GM10266 (cell line): ENCODE data around the gene VTN.

Experiments
- DNase-seq: peaks from one replicate; pipeline ENCODE4 v3.0.0; 2012; ENCODE audit errors: extremely low spot score
- CTCF ChIP-seq: IDR thresholded peaks from 2 replicates; pipeline ENCODE4 v1.5.1; 2012; ENCODE audit warnings: mild to moderate bottlenecking, low read depth; ENCODE audit not compliant: control insufficient read depth, insufficient read depth; ENCODE audit errors: missing control alignments

Gene VTN

GRCh38 chr17:28363776-28364650 is 6.1 kb downstream of the VTN start:
- no peak for DNase-seq
- no peak for TF ChIP-seq CTCF

- no peak for TF ChIP-seq CTCF
- DNase-seq: no peak
Observed at GRCh38 chr17:28363186-28363585, 6.9 kb downstream of the VTN start.

GRCh38 chr17:28357901-28358197 is 12.3 kb downstream of the VTN start:
- DNase-seq: no peak
- no peak for TF ChIP-seq CTCF

GRCh38 chr17:28357061-28357900 is 12.8 kb downstream of the VTN start, which contains the start of gene POLDIP2:
POLDIP2 (minus strand) TSS chr17:28357527; CDS start chr17:28357448, 79 bp downstream.
- TF ChIP-seq CTCF: no peak
- peak; percentile 96 for DNase-seq

GRCh38 chr17:28350271-28350670 is 19.8 kb downstream of the VTN start:
- no peak for TF ChIP-seq CTCF
- DNase-seq: no peak

GRCh38 chr17:28348979-28349378 is 21.1 kb downstream of the VTN start:
- TF ChIP-seq CTCF: no peak
- DNase-seq: no peak
